Adipocyte (in vitro differentiated cells): ENCODE data around the gene PRELP.

Experiments
- DNase-seq: peaks from one replicate; pipeline ENCODE4 v3.0.0-alpha.2; 2015; ENCODE audit warnings: low read depth
- H3K27me3 ChIP-seq: replicated peaks from 2 replicates; pipeline ENCODE4 v1.7.0; 2013; ENCODE audit warnings: mild to moderate bottlenecking, low read length, moderate library complexity; ENCODE audit not compliant: control insufficient read depth, insufficient read depth
- H3K36me3 ChIP-seq: 2 replicates; pipeline ENCODE4 v1.7.0; 2013; ENCODE audit warnings: low read length, mild to moderate bottlenecking, moderate library complexity; ENCODE audit not compliant: control insufficient read depth, insufficient read depth, severe bottlenecking
- H3K4me1 ChIP-seq: 2 replicates; pipeline ENCODE4 v1.7.0; 2013; ENCODE audit warnings: mild to moderate bottlenecking, low read length, moderate library complexity; ENCODE audit not compliant: control insufficient read depth, insufficient read depth
- H3K4me3 ChIP-seq: 2 replicates; pipeline ENCODE4 v1.7.0; 2013; ENCODE audit warnings: mild to moderate bottlenecking, low read length, moderate library complexity
- H3K9ac ChIP-seq: 2 replicates; pipeline ENCODE4 v1.7.0; 2013; ENCODE audit warnings: mild to moderate bottlenecking, low read length, moderate library complexity
- H3K9me3 ChIP-seq: 2 replicates; pipeline ENCODE4 v1.7.0; 2013; ENCODE audit warnings: mild to moderate bottlenecking, low read length, moderate library complexity; ENCODE audit not compliant: control insufficient read depth

The PRELP gene

DNA sequence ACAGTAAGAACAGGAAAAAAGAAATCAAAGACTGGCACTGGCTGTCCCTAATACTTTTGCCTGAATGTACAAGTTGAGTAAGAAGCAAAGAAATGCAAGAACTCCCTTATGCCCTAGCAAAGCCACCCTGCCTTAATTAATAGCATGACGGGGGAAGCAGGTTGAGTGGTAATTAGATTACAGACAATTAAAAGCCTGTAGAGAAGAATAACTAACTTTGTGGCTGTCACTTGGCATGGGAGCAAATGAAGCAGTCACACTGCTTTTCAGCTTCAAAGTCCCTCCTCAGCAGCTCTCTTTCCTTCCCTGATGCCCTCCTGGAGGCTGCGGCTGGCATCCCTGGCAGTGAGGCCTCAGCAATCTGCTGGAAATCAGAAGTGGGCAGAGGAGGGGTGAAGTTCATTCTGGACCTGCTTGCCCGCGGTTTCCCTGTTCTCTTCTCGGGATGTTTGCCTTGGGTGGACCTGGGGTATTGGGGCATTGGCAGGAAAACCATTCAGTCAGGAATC is 21.7 kb downstream of the PRELP start:
- H3K4me1 ChIP-seq = no peaks in the 10 kb centered on the region
- peaks cover 5% of the 10 kb centered on the region for H3K27me3 ChIP-seq
- H3K9ac ChIP-seq = no peak overlapping the region
- no peak for DNase-seq
- no peak overlapping the region for H3K4me3 ChIP-seq
- H3K36me3 ChIP-seq = no peaks in the 10 kb centered on the region
- no peaks in the 10 kb centered on the region for H3K9me3 ChIP-seq

GRCh38 chr1:203499643-203500278 is 24.2 kb downstream of the PRELP start:
- no peak overlapping the region for H3K9ac ChIP-seq
- H3K36me3 ChIP-seq = no peaks in the 10 kb centered on the region
- H3K27me3 ChIP-seq = no peaks in the 10 kb centered on the region
- H3K9me3 ChIP-seq = no peaks in the 10 kb centered on the region
- H3K4me1 ChIP-seq = peaks cover 6% of the 10 kb centered on the region
- no peak overlapping the region for H3K4me3 ChIP-seq
- no peak for DNase-seq

- no peak overlapping the region for H3K4me3 ChIP-seq
- H3K4me1 ChIP-seq = peaks cover 10% of the 10 kb centered on the region
- DNase-seq = no peak
- H3K36me3 ChIP-seq = no peaks in the 10 kb centered on the region
- no peaks in the 10 kb centered on the region for H3K27me3 ChIP-seq
- no peak overlapping the region for H3K9ac ChIP-seq
- no peaks in the 10 kb centered on the region for H3K9me3 ChIP-seq
Measured at GRCh38 chr1:203500279-203500678, 24.7 kb downstream of the PRELP start.

DNA sequence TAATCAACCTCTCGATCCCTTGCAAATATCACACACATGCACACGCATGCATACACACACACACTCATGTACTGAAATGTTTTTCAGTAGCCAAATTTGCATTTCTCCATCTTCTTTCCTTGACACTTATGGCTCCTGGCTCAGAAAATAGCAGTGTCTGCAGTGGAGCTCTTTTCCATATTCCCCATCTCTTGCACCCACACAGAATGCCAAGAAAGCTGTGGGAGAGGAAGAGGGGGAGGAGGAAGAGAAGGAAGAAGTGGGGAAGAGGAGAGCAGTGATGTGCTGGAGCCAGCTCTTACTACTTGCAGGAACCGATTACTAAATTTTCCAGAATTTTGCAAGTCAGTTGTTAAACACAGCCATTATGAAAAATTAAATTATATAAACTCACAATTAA is 28.2 kb downstream of the PRELP start:
- peaks cover 33% of the 10 kb centered on the region for H3K4me1 ChIP-seq
- H3K27me3 ChIP-seq = no peaks in the 10 kb centered on the region
- H3K9me3 ChIP-seq = no peaks in the 10 kb centered on the region
- H3K9ac ChIP-seq = no peak overlapping the region
- H3K36me3 ChIP-seq = no peaks in the 10 kb centered on the region
- DNase-seq = no peak
- no peak overlapping the region for H3K4me3 ChIP-seq

- DNase-seq = peak; percentile 95
- H3K27me3 ChIP-seq = no peaks in the 10 kb centered on the region
- peak overlapping the region; percentile 33 for H3K9ac ChIP-seq
- no peaks in the 10 kb centered on the region for H3K36me3 ChIP-seq
- H3K9me3 ChIP-seq = no peaks in the 10 kb centered on the region
- no peak overlapping the region for H3K4me3 ChIP-seq
- peaks cover 41% of the 10 kb centered on the region for H3K4me1 ChIP-seq
Measured at GRCh38 chr1:203504400-203505250, 29.0 kb downstream of the PRELP start.

DNA sequence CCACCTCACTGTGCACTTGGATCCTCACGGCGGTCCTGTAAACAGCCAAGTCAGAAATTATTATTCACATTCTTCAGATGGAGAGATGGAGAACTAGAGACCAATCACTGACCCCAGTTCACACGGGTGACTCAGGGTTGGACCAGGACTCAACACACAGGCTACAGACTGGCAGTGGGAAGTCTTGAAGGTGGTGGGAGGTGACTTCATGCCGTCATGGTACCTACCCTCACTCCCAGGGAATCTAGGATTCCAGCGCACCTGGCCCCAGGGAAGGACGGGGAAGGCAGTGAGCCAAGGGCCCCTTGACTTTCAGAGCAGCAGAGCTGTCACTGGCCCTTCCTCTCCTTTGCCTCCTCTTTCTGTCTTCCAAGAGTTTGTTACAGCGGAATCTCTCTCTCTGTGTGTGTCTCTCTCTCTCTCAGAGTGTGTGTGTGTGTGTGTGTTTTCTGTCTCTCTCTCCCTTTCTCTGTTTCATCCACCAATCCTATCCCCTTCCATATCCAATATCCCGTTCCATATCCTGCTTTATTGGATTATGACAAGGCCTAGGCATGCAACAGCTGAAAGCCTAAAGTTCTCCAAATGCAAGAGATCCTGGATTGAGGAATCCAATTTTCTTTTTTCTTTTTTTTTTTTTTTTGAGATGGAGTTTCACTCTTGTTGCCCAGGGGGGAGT is 30.1 kb downstream of the PRELP start:
- no peaks in the 10 kb centered on the region for H3K36me3 ChIP-seq
- H3K4me1 ChIP-seq = peaks cover 43% of the 10 kb centered on the region
- no peaks in the 10 kb centered on the region for H3K27me3 ChIP-seq
- no peak overlapping the region for H3K9ac ChIP-seq
- H3K9me3 ChIP-seq = no peaks in the 10 kb centered on the region
- DNase-seq = no peak
- H3K4me3 ChIP-seq = no peak overlapping the region

- no peaks in the 10 kb centered on the region for H3K36me3 ChIP-seq
- DNase-seq = peak; percentile 52
- no peaks in the 10 kb centered on the region for H3K27me3 ChIP-seq
- no peak overlapping the region for H3K4me3 ChIP-seq
- peak overlapping the region; percentile 44 for H3K9ac ChIP-seq
- peaks cover 46% of the 10 kb centered on the region for H3K4me1 ChIP-seq
- H3K9me3 ChIP-seq = no peaks in the 10 kb centered on the region
Measured at GRCh38 chr1:203506858-203507626, 31.4 kb downstream of the PRELP start.

- no peaks in the 10 kb centered on the region for H3K36me3 ChIP-seq
- peaks cover 54% of the 10 kb centered on the region for H3K4me1 ChIP-seq
- H3K27me3 ChIP-seq = no peaks in the 10 kb centered on the region
- no peak overlapping the region for H3K4me3 ChIP-seq
- H3K9me3 ChIP-seq = no peaks in the 10 kb centered on the region
- peak overlapping the region; percentile 53 for H3K9ac ChIP-seq
- DNase-seq = no peak
Measured at GRCh38 chr1:203507759-203508158, 32.2 kb downstream of the PRELP start.

- Histone ChIP-seq H3K9me3 (no peaks in the 10 kb centered on the region), H3K4me3 (no peak overlapping the region), H3K36me3 (no peaks in the 10 kb centered on the region), H3K27me3 (no peaks in the 10 kb centered on the region), H3K4me1 (peaks cover 62% of the 10 kb centered on the region), H3K9ac (peak overlapping the region; percentile 53)
- no peak for DNase-seq
Measured at GRCh38 chr1:203508463-203509073, 33.0 kb downstream of the PRELP start.

- Histone ChIP-seq H3K9me3 (no peaks in the 10 kb centered on the region), H3K4me1 (peaks cover 66% of the 10 kb centered on the region), H3K27me3 (no peaks in the 10 kb centered on the region), H3K36me3 (no peaks in the 10 kb centered on the region), H3K4me3 (no peak overlapping the region), H3K9ac (peak overlapping the region; percentile 53)
- peak; percentile 34 for DNase-seq
Measured at GRCh38 chr1:203509135-203509534, 33.5 kb downstream of the PRELP start.
